GM12878 (cell line): Measurements from ENCODE around the gene CTH.

Experiments used
- ASH2L ChIP-seq: fragments of 300-600, 200-600 bp; sonication (generic); IDR thresholded peaks from 2 replicates; pipeline ENCODE4 v1.6.1; 2017; ENCODE audit warnings: low read depth, mild to moderate bottlenecking, borderline replicate concordance
- EZH2 ChIP-seq: IDR thresholded peaks from 2 replicates; pipeline ENCODE4 v1.6.1; 2012; ENCODE audit warnings: low read depth, mild to moderate bottlenecking, control low read depth, inconsistent platforms, low read length, borderline replicate concordance; ENCODE audit not compliant: control insufficient read depth
- POLR2A ChIP-seq: IDR thresholded peaks from 2 replicates; pipeline ENCODE4 v1.6.1; 2011; ENCODE audit warnings: low read depth, mild to moderate bottlenecking, low read length
- SIN3A ChIP-seq: IDR thresholded peaks from 2 replicates; pipeline ENCODE4 v1.6.1; 2012; ENCODE audit warnings: low read depth, low read length, improper control_type of control experiment
- TCF12 ChIP-seq: IDR thresholded peaks from 2 replicates; pipeline ENCODE4 v1.6.1; 2011; ENCODE audit warnings: low read depth, mild to moderate bottlenecking, low read length
- TF ChIP-seq, protein P1 (sequence below), 3 experiments: IDR thresholded peaks in 2 of 3; conservative IDR thresholded peaks in 1 of 3; 2 replicates each; pipeline ENCODE4 v1.5.1; 2011; ENCODE audit warnings: low read depth in 3 of 3, low read length in 3 of 3, mild to moderate bottlenecking in 3 of 3, control low read depth in 2 of 3, moderate library complexity in 2 of 3, inconsistent platforms in 1 of 3, mixed read lengths in 1 of 3; ENCODE audit not compliant: control insufficient read depth in 2 of 3, insufficient read depth in 1 of 3; ENCODE audit errors: extremely low read depth in 1 of 3

- TF ChIP-seq SIN3A (no peak), POLR2A (no peak), ASH2L (no peak), EZH2 (no peak), TCF12 (no peak)
- TF ChIP-seq, protein P1, sequence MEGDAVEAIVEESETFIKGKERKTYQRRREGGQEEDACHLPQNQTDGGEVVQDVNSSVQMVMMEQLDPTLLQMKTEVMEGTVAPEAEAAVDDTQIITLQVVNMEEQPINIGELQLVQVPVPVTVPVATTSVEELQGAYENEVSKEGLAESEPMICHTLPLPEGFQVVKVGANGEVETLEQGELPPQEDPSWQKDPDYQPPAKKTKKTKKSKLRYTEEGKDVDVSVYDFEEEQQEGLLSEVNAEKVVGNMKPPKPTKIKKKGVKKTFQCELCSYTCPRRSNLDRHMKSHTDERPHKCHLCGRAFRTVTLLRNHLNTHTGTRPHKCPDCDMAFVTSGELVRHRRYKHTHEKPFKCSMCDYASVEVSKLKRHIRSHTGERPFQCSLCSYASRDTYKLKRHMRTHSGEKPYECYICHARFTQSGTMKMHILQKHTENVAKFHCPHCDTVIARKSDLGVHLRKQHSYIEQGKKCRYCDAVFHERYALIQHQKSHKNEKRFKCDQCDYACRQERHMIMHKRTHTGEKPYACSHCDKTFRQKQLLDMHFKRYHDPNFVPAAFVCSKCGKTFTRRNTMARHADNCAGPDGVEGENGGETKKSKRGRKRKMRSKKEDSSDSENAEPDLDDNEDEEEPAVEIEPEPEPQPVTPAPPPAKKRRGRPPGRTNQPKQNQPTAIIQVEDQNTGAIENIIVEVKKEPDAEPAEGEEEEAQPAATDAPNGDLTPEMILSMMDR (IDR thresholded peaks at IDR 0.05 in 2 of 3, conservative IDR thresholded peaks at IDR 0.05 in 1 of 3; ENCODE audit: control insufficient read depth in 2 of 3, extremely low read depth in 1 of 3, insufficient read depth in 1 of 3, low read depth in 3 of 3, low read length in 3 of 3): no peak
Observed at GRCh38 chr1:70431317-70431716, 20.2 kb downstream of the CTH start.
